MM.1S (cell line): ENCODE measurements around the gene HSPB9.
A peak's percentile ranks its signal among the peaks of the same experiment; 100 is the strongest.

Source experiments
- DNase-seq: peaks from one replicate; pipeline ENCODE4 v3.0.0-alpha.2; 2015
- H2AFZ ChIP-seq: fragments of 300-600 bp; sonication (generic); 2 replicates; pipeline ENCODE4 v1.6.0; 2016; ENCODE audit warnings: antibody characterized with exemption, low read length
- H3F3A ChIP-seq: fragments of 300-600 bp; sonication (generic); 2 replicates; pipeline ENCODE4 v1.6.1; 2016; ENCODE audit warnings: mild to moderate bottlenecking, antibody characterized with exemption, low read length, moderate library complexity, mixed read lengths; ENCODE audit not compliant: insufficient read depth
- H3K27ac ChIP-seq: fragments of 300-600 bp; sonication (generic); 2 replicates; pipeline ENCODE4 v1.5.1; 2016; ENCODE audit warnings: mild to moderate bottlenecking, low read length
- H3K27me3 ChIP-seq: fragments of 300-600 bp; sonication (generic); replicated peaks from 2 replicates; pipeline ENCODE4 v1.6.0; 2016; ENCODE audit warnings: low read length; ENCODE audit not compliant: insufficient read depth
- H3K36me3 ChIP-seq: fragments of 300-600 bp; sonication (generic); replicated peaks from 2 replicates; pipeline ENCODE4 v1.6.1; 2016; ENCODE audit warnings: mild to moderate bottlenecking, low read length, mixed read lengths; ENCODE audit not compliant: insufficient read depth
- H3K4me1 ChIP-seq: fragments of 300-600 bp; sonication (generic); 2 replicates; pipeline ENCODE4 v1.6.1; 2016; ENCODE audit warnings: low read length, mixed read lengths
- H3K4me2 ChIP-seq: fragments of 300-600 bp; sonication (generic); 2 replicates; pipeline ENCODE4 v1.6.0; 2016; ENCODE audit warnings: low read depth, low read length
- H3K4me3 ChIP-seq: fragments of 300-600 bp; sonication (generic); 2 replicates; pipeline ENCODE4 v1.5.1; 2016; ENCODE audit warnings: low read length, mixed read lengths
- H3K79me2 ChIP-seq: fragments of 300-600 bp; sonication (generic); 2 replicates; pipeline ENCODE4 v1.6.1; 2016; ENCODE audit warnings: mixed run types, low read length, mixed read lengths
- H3K9ac ChIP-seq: fragments of 300-600 bp; sonication (generic); 2 replicates; pipeline ENCODE4 v1.6.1; 2016; ENCODE audit warnings: low read length, mixed read lengths
- H3K9me2 ChIP-seq: fragments of 300-600 bp; sonication (generic); replicated peaks from 2 replicates; pipeline ENCODE4 v1.6.1; 2016; ENCODE audit warnings: mild to moderate bottlenecking, low read length, mixed read lengths; ENCODE audit not compliant: insufficient read depth
- H3K9me3 ChIP-seq: fragments of 300-600 bp; sonication (generic); replicated peaks from 2 replicates; pipeline ENCODE4 v1.6.1; 2016; ENCODE audit warnings: mild to moderate bottlenecking, low read length, mixed read lengths; ENCODE audit not compliant: insufficient read depth
- H4K20me1 ChIP-seq: fragments of 300-600 bp; sonication (generic); 2 replicates; pipeline ENCODE4 v1.6.1; 2016; ENCODE audit warnings: mild to moderate bottlenecking, low read length, moderate library complexity, mixed read lengths; ENCODE audit not compliant: insufficient read depth
- EZH2 ChIP-seq: fragments of 300-600 bp; sonication (generic); optimal IDR thresholded peaks from 2 replicates; pipeline ENCODE3; 2017; ENCODE audit warnings: low read depth, mild to moderate bottlenecking, antibody characterized with exemption, low read length, mixed read lengths
- EZH2phosphoT487 ChIP-seq: fragments of 300-600 bp; sonication (generic); IDR thresholded peaks from 2 replicates; pipeline ENCODE4 v1.6.1; 2018; ENCODE audit warnings: antibody characterized with exemption, low read length
- TF ChIP-seq, protein P1 (sequence below): fragments of 300-600 bp; sonication (generic); IDR thresholded peaks from 2 replicates; pipeline ENCODE4 v1.5.1; 2016; ENCODE audit warnings: antibody characterized with exemption, low read length, mixed read lengths

HSPB9 gene

DNA sequence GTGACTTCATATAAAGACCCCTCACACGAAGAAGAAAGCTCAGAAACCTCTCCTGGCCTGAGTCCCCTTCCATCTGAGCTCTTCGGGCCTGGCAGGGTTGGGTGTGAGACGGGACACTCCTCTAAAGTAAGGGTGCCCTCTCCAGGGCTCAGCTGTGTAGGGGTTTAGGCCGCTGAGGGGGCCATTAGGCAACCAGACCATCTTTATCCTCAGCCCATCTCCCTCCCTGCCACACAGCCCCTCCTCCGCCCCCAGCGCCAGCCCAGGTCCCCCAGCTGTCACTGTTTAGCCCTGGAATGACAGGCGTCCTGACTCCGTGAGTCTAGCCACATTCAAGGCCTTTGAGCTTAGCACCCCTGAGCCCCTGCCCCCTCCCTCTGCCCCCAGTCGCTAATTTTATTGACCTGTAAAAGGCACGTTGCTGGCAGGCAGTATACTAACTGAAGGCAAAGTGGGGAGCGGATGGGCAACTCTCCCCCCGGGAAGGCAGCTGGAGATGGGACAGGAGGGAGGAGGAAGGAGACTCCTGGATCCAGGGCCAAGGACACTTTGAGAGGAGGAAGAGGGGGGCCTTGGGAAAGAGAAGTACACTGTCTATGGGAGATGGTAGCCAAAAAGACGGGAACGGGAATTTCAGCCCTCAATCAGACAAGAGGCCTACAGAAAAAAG lies 23.7 kb upstream of the HSPB9 start:
- H3K4me1 ChIP-seq, result no peaks in the 10 kb centered on the region; the same call in 1 of the 2 replicates
- no peak for DNase-seq
- no peaks in the 10 kb centered on the region for H3K9me3 ChIP-seq
- no peak overlapping the region for H2AFZ ChIP-seq
- H3K9me2 ChIP-seq, result no peaks in the 10 kb centered on the region
- H3F3A ChIP-seq, result no peaks in the 10 kb centered on the region
- no peak overlapping the region for H3K4me3 ChIP-seq
- H3K27ac ChIP-seq, result no peak overlapping the region
- no peaks in the 10 kb centered on the region for H3K79me2 ChIP-seq
- H3K27me3 ChIP-seq, result peaks cover 13% of the 10 kb centered on the region
- H3K9ac ChIP-seq, result no peak overlapping the region
- TF ChIP-seq, protein P1, sequence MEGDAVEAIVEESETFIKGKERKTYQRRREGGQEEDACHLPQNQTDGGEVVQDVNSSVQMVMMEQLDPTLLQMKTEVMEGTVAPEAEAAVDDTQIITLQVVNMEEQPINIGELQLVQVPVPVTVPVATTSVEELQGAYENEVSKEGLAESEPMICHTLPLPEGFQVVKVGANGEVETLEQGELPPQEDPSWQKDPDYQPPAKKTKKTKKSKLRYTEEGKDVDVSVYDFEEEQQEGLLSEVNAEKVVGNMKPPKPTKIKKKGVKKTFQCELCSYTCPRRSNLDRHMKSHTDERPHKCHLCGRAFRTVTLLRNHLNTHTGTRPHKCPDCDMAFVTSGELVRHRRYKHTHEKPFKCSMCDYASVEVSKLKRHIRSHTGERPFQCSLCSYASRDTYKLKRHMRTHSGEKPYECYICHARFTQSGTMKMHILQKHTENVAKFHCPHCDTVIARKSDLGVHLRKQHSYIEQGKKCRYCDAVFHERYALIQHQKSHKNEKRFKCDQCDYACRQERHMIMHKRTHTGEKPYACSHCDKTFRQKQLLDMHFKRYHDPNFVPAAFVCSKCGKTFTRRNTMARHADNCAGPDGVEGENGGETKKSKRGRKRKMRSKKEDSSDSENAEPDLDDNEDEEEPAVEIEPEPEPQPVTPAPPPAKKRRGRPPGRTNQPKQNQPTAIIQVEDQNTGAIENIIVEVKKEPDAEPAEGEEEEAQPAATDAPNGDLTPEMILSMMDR, result no peak
- no peak for TF ChIP-seq EZH2phosphoT487
- no peak for TF ChIP-seq EZH2
- no peaks in the 10 kb centered on the region for H4K20me1 ChIP-seq
- no peaks in the 10 kb centered on the region for H3K36me3 ChIP-seq
- H3K4me2 ChIP-seq, result no peak overlapping the region

DNA sequence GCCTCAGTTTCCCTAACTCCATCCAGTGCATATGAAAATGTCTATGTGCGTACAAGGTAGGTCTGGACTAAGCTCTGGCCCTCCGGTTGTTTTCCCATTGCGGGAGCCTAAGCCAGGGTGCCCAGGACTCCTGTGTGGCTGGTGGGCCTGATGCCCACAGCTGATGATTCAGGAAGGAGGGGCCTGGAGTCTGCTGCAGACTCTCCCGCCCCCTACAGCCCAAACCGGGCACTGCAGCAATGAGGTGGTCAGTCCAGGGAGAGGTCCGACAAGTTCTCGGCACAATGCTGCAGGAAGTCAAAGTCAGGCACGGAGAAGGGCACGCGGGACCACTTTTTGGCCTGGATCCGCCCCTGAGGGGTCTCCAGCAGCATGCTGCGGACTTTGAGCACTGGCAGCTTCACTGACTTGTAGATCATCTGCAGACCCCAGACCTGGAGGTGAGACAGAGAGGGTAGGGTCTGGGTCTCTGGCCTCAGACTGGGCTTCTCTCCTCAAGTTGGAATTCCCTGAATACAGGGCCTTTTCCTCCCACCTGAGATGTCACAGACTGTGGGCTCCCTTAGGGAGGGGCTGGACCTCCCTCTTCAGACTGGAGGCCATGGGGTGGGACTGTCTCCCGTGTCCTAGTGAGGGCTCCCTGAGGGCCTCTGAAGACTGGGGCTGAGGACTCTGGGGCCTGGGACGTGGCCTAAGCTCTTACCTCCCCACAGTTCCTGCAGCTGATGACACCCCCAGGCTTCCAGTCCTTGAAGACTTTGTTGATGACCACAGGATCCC lies 20.9 kb upstream of the HSPB9 start:
- peaks cover 13% of the 10 kb centered on the region for H3K27me3 ChIP-seq
- H3K4me3 ChIP-seq, result no peak overlapping the region
- TF ChIP-seq, protein P1, result peak; percentile 98
- TF ChIP-seq EZH2, result no peak
- H3K9ac ChIP-seq, result no peak overlapping the region
- no peak overlapping the region for H3K27ac ChIP-seq
- H3K79me2 ChIP-seq, result no peaks in the 10 kb centered on the region
- H3K36me3 ChIP-seq, result no peaks in the 10 kb centered on the region
- H3K9me2 ChIP-seq, result no peaks in the 10 kb centered on the region
- H3K4me1 ChIP-seq, result no peaks in the 10 kb centered on the region; the same call in 1 of the 2 replicates
- no peaks in the 10 kb centered on the region for H3K9me3 ChIP-seq
- peak overlapping the region; percentile 47; the same call in 1 of the 2 replicates for H2AFZ ChIP-seq
- H4K20me1 ChIP-seq, result no peaks in the 10 kb centered on the region
- no peaks in the 10 kb centered on the region for H3F3A ChIP-seq
- H3K4me2 ChIP-seq, result peak overlapping the region; percentile 28; the same call in 1 of the 2 replicates
- peak; percentile 48 for DNase-seq

DNA sequence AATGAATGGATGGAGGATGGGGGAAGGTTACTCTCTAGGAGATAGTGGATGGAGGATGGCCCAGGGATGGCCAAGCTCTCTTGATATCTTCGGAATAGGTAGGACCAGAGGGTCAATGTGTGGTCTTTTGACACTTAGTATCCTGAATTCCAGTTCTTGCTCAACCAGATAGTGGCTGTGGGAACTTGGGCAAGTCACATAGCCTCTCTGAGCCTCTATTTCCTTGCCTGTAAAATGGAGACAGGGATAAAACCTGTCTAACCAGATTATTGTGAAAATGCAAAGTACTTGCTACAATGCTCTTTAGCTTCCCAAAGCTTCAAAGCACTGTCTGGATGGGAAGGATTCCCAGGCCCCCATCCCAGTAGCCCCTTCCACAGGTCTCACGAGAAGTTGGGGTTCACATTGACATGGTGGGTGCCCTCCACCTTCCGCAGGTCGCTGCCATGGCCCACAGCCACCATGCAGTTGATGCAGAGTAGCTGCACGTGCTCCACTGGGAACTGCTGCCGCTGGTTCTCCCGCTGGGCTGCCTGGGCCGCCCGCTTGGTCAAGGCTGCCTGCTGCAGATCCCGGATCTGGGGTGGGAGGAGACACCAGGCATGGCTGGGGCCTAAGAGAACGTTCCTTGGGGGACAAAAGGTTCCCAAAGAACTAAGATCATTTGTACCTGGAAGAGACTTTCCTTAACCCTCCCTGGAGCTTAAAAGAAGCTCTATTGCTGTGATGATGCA lies 19.2 kb upstream of the HSPB9 start:
- Histone ChIP-seq H3K4me3 (no peak overlapping the region), H3K27me3 (no peaks in the 10 kb centered on the region), H3K4me2 (no peak overlapping the region), H4K20me1 (no peaks in the 10 kb centered on the region), H2AFZ (no peak overlapping the region), H3K36me3 (no peaks in the 10 kb centered on the region), H3K79me2 (no peaks in the 10 kb centered on the region), H3F3A (no peaks in the 10 kb centered on the region), H3K9me2 (no peaks in the 10 kb centered on the region), H3K4me1 (0 out of 2 replicates have a peak, but pooled peaks cover 3% of the 10 kb centered on the region), H3K27ac (no peak overlapping the region), H3K9ac (no peak overlapping the region), H3K9me3 (no peaks in the 10 kb centered on the region)
- TF ChIP-seq EZH2, result no peak
- TF ChIP-seq EZH2phosphoT487, result no peak
- TF ChIP-seq, protein P1, result no peak
- no peak for DNase-seq
